K562 (cell line): ENCODE data around the gene SMIM35. TPM values are rescaled to one million over a fixed set of nuclear protein-coding genes. Genes with fewer than 3 reads are reported as not detected.

ENCODE experiments used
- CAMTA2 ChIP-seq: fragments of 250-450 bp; sonication (Bioruptor Pico); conservative IDR thresholded peaks from 2 replicates; pipeline ENCODE4 v1.5.1; 2022
- CBFA2T3 ChIP-seq: fragments of 450-650 bp; IDR thresholded peaks from 2 replicates; pipeline ENCODE4 v1.6.1; 2017
- CBX8 ChIP-seq: fragments of 200-600 bp; sonication (generic); IDR thresholded peaks from 2 replicates; pipeline ENCODE4 v1.6.1; 2012; ENCODE audit warnings: borderline replicate concordance, mixed run types, low read depth, mild to moderate bottlenecking, moderate library complexity, mixed read lengths, low read length, control low read depth, inconsistent platforms; ENCODE audit not compliant: poor library complexity, severe bottlenecking; ENCODE audit errors: extremely low read depth
- CTBP1 ChIP-seq: fragments of 450-650 bp; IDR thresholded peaks from 2 replicates; pipeline ENCODE4 v1.6.1; 2016; ENCODE audit warnings: borderline replicate concordance
- EP300 ChIP-seq: IDR thresholded peaks from 2 replicates; pipeline ENCODE4 v1.6.1; 2012; ENCODE audit warnings: low read length, improper control_type of control experiment
- EP400 ChIP-seq: fragments of 450-650 bp; IDR thresholded peaks from 2 replicates; pipeline ENCODE4 v1.6.1; 2017; ENCODE audit warnings: antibody characterized with exemption, mild to moderate bottlenecking, moderate library complexity
- ESRRB ChIP-seq: fragments of 250-450 bp; sonication (Bioruptor Pico); IDR thresholded peaks from 2 replicates; pipeline ENCODE4 v1.5.0; 2020; ENCODE audit warnings: mild to moderate bottlenecking, moderate library complexity, borderline replicate concordance
- GTF2E2 ChIP-seq: fragments of 200-800 bp; sonication (Bioruptor generic); IDR thresholded peaks from 2 replicates; pipeline ENCODE4 v1.6.1; 2016; ENCODE audit warnings: missing genetic modification characterization, missing compliant biosample characterization
- HDAC2 ChIP-seq: fragments of 450-650 bp; IDR thresholded peaks from 2 replicates; pipeline ENCODE4 v1.6.1; 2016; ENCODE audit warnings: mild to moderate bottlenecking
- HNRNPK ChIP-seq: fragments of 200-400 bp; formaldehyde crosslinking; IDR thresholded peaks from one replicate; pipeline ENCODE4 v1.6.1; 2018; ENCODE audit warnings: mild to moderate bottlenecking, low read depth, low read length; ENCODE audit not compliant: poor library complexity, severe bottlenecking
- IRF1 ChIP-seq: sonication (generic); formaldehyde crosslinking; IDR thresholded peaks from 2 replicates; pipeline ENCODE4 v1.8.0; 2022; ENCODE audit warnings: missing genetic modification reagents, mild to moderate bottlenecking, borderline replicate concordance
- MCM5 ChIP-seq: fragments of 450-650 bp; IDR thresholded peaks from 2 replicates; pipeline ENCODE4 v1.6.1; 2016; ENCODE audit warnings: low read depth
- MTA2 ChIP-seq: fragments of 450-650 bp; IDR thresholded peaks from 2 replicates; pipeline ENCODE4 v1.6.1; 2016; ENCODE audit warnings: low read depth
- PURB ChIP-seq: sonication (generic); formaldehyde crosslinking; IDR thresholded peaks from 2 replicates; pipeline ENCODE4 v1.9.0; 2021; ENCODE audit warnings: low read depth, mild to moderate bottlenecking, missing genetic modification reagents
- RFX1 ChIP-seq: fragments of 450-650 bp; IDR thresholded peaks from 2 replicates; pipeline ENCODE4 v1.6.1; 2016; ENCODE audit warnings: mild to moderate bottlenecking, moderate library complexity
- RNF219 ChIP-seq: fragments of 250-450 bp; sonication (Bioruptor Pico); IDR thresholded peaks from 2 replicates; pipeline ENCODE4 v1.5.0; 2022; ENCODE audit warnings: mild to moderate bottlenecking
- SMARCC2 ChIP-seq: fragments of 450-650 bp; IDR thresholded peaks from 2 replicates; pipeline ENCODE4 v1.6.1; 2017; ENCODE audit warnings: antibody characterized with exemption, moderate library complexity, mild to moderate bottlenecking, low read depth
- TEAD4 ChIP-seq, 2 experiments: sonication (generic) in 1 of 2; formaldehyde crosslinking in 1 of 2; IDR thresholded peaks; 2 replicates each; pipeline versions ENCODE4 v1.6.1 to v1.8.0; 2012 to 2022; ENCODE audit warnings: borderline replicate concordance in 1 of 2, inconsistent platforms in 1 of 2, low read length in 1 of 2, mild to moderate bottlenecking in 1 of 2, missing genetic modification reagents in 1 of 2
- ZBTB26 ChIP-seq: fragments of 450-650 bp; formaldehyde crosslinking; IDR thresholded peaks from 2 replicates; pipeline ENCODE4 v1.4.0; 2022; ENCODE audit warnings: missing genetic modification characterization
- ZNF280B ChIP-seq: fragments of 250-450 bp; sonication (Bioruptor Pico); IDR thresholded peaks from 2 replicates; pipeline ENCODE4 v1.5.1; 2021; ENCODE audit warnings: mild to moderate bottlenecking
- ZNF830 ChIP-seq: fragments of 250-450 bp; sonication (Bioruptor Pico); IDR thresholded peaks from 2 replicates; pipeline ENCODE4 v1.5.0; 2021; ENCODE audit warnings: mild to moderate bottlenecking
- polyA plus RNA-seq, 8 experiments: library from polyadenylated mRNA; depleted of rRNA in 4 of 8; stranded (reverse) in 5 of 8; unstranded in 3 of 8; fragments of >200 nt; fragmentation: Nextera tagmentation in 2 of 8; fragmentation: Illumina TruSeq in 1 of 8; extraction: Ambion mirVana in 2 of 8; extraction: Trizol in 1 of 8; gene quantifications; 2 replicates each; pipeline versions ENCODE4 v1.2.1 to v1.2.3, GENCODE V29; 2011 to 2014; ENCODE audit warnings: inconsistent platforms in 1 of 8, missing spikeins in 1 of 8
- total RNA-seq, 7 experiments: library from RNA; depleted of rRNA in 6 of 7; stranded (reverse); fragments of >200 nt in 6 of 7; fragmentation: Illumina TruSeq in 2 of 7; extraction: Trizol in 2 of 7; gene quantifications; 2 replicates each; pipeline versions ENCODE4 v1.2.1 to v1.2.3, GENCODE V29; 2011 to 2021; ENCODE audit warnings: low replicate concordance in 1 of 7
- TF ChIP-seq, protein P1 (sequence below), 2 experiments: fragments of 450-650 bp; IDR thresholded peaks; 2 replicates each; pipeline ENCODE4 v1.6.1; 2016

The SMIM35 gene
- total and polyA plus RNA-seq, 9 of the 15 experiments (the other 6 are each of a cell fraction or from before 2014, with no cell fraction given): 0.03 TPM; not detected in 7

- TF ChIP-seq RNF219: no peak
- peak; percentile 58; the same call in 1 of the 2 replicates for TF ChIP-seq TEAD4 (IDR thresholded peaks at IDR 0.05; ENCODE audit: low read length)
- no peak for TF ChIP-seq TEAD4 (CRISPR knock-in tag; IDR thresholded peaks at IDR 0.05; ENCODE audit: borderline replicate concordance)
- no peak for TF ChIP-seq EP400
- TF ChIP-seq MCM5: no peak
- TF ChIP-seq EP300: peak; percentile 42
- no peak for TF ChIP-seq CBX8
- TF ChIP-seq CBFA2T3: peak; percentile 77
- TF ChIP-seq PURB (CRISPR knock-in tag): no peak
- TF ChIP-seq MTA2: peak; percentile 67
- no peak for TF ChIP-seq ESRRB (CRISPR knock-in tag)
- no peak for TF ChIP-seq ZNF280B (CRISPR knock-in tag)
- no peak for TF ChIP-seq GTF2E2
- TF ChIP-seq IRF1 (CRISPR knock-in tag): no peak
- TF ChIP-seq RFX1: no peak
- no peak for TF ChIP-seq CAMTA2 (CRISPR knock-in tag)
- TF ChIP-seq, protein P1, sequence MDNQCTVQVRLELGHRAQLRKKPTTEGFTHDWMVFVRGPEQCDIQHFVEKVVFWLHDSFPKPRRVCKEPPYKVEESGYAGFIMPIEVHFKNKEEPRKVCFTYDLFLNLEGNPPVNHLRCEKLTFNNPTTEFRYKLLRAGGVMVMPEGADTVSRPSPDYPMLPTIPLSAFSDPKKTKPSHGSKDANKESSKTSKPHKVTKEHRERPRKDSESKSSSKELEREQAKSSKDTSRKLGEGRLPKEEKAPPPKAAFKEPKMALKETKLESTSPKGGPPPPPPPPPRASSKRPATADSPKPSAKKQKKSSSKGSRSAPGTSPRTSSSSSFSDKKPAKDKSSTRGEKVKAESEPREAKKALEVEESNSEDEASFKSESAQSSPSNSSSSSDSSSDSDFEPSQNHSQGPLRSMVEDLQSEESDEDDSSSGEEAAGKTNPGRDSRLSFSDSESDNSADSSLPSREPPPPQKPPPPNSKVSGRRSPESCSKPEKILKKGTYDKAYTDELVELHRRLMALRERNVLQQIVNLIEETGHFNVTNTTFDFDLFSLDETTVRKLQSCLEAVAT (IDR thresholded peaks at IDR 0.05): peak in 1 of 2 experiments; percentile 44; a peak in 1 of 4 replicates
- no peak for TF ChIP-seq HNRNPK
- 0 out of 2 replicates have a peak, but pooled peaks have one; percentile 11 for TF ChIP-seq ZBTB26 (CRISPR knock-in tag)
- no peak for TF ChIP-seq ZNF830 (CRISPR knock-in tag)
- TF ChIP-seq SMARCC2: peak; percentile 37; the same call in 1 of the 2 replicates
- peak; percentile 27; the same call in 1 of the 2 replicates for TF ChIP-seq CTBP1
- TF ChIP-seq HDAC2: 0 out of 2 replicates have a peak, but pooled peaks have one; percentile 30
Observed at GRCh38 chr11:118074091-118074685, 12.6 kb downstream of the SMIM35 start (continued).
